H1 (cell line): Measurements from ENCODE around the gene NAE1. TPM values are rescaled to one million over a fixed set of nuclear protein-coding genes. Genes with fewer than 3 reads are reported as not detected.

Source experiments
- CREB1 ChIP-seq: IDR thresholded peaks from 2 replicates; pipeline ENCODE4 v1.6.1; 2012; ENCODE audit warnings: inconsistent platforms
- EGR1 ChIP-seq: IDR thresholded peaks from 2 replicates; pipeline ENCODE4 v1.6.1; 2011; ENCODE audit warnings: low read depth, low read length, borderline replicate concordance
- GABPA ChIP-seq: IDR thresholded peaks from 2 replicates; pipeline ENCODE4 v1.6.1; 2011; ENCODE audit warnings: mild to moderate bottlenecking, low read length, moderate library complexity, borderline replicate concordance; ENCODE audit not compliant: insufficient read depth
- RFX5 ChIP-seq: IDR thresholded peaks from 2 replicates; pipeline ENCODE4 v1.6.1; 2011; ENCODE audit warnings: low read depth, low read length, improper control_type of control experiment, borderline replicate concordance
- RXRA ChIP-seq: IDR thresholded peaks from 2 replicates; pipeline ENCODE4 v1.6.1; 2011; ENCODE audit warnings: low read depth, mild to moderate bottlenecking, low read length, moderate library complexity; ENCODE audit not compliant: insufficient read depth
- SP2 ChIP-seq: IDR thresholded peaks from 2 replicates; pipeline ENCODE4 v1.6.1; 2012; ENCODE audit warnings: mild to moderate bottlenecking, low read length, inconsistent platforms
- SRF ChIP-seq: IDR thresholded peaks from 2 replicates; pipeline ENCODE4 v1.6.1; 2011; ENCODE audit warnings: mild to moderate bottlenecking, low read depth, low read length, moderate library complexity
- YY1 ChIP-seq: IDR thresholded peaks from 2 replicates; pipeline ENCODE4 v1.6.1; 2011; ENCODE audit warnings: low read depth, mild to moderate bottlenecking, low read length
- polyA plus RNA-seq, 7 experiments: library from polyadenylated mRNA; depleted of rRNA in 3 of 7; stranded (reverse) in 5 of 7; unstranded in 2 of 7; fragments of >200 nt in 5 of 7; fragments of 200-250 nt in 2 of 7; gene quantifications; 1 replicate in 5 of 7; 2 replicates in 1 of 7; 4 replicates in 1 of 7; pipeline versions ENCODE4 v1.2.1 to v1.2.3, GENCODE V29; 2011 to 2013; ENCODE audit warnings: missing spikeins in 2 of 7, mixed read lengths in 2 of 7
- total RNA-seq: library from RNA; stranded (reverse); fragmentation: NEBNext Ultra II Directional; extraction: Animal tissue kit (Norgen Biotek cat#: 25700); gene quantifications from 2 replicates; pipeline ENCODE4 v1.2.1, GENCODE V29; 2021
- TF ChIP-seq, protein P1 (sequence below): IDR thresholded peaks from 2 replicates; pipeline ENCODE4 v1.6.1; 2011; ENCODE audit warnings: low read depth, mild to moderate bottlenecking, low read length; ENCODE audit not compliant: insufficient read depth

Gene NAE1
- total and polyA plus RNA-seq, 2 of the 8 experiments (the other 6 are each of a cell fraction or from before 2014, with no cell fraction given), result 66.6 to 155 TPM

DNA sequence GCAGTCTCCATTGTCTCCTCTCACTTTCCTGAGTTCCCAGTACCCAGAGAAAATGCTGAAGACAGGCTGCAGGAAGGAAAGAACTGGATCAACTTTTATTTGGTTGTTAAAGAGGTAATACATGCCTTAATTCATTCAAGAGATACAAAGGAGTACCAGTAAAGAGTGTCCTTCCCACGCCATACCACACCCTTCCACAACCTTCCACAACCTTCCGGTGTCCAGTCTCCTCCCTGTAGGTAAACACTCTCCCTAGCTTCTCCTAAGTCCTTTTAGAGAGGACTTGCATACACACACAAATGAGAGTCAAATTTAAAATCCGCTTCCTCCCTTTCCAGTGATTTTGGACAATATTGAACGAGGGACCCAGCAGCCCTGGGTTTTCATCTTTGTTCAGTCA is 10.6 kb upstream of the NAE1 start (continued):
- TF ChIP-seq CREB1 (no peak), EGR1 (no peak), GABPA (no peak), SP2 (no peak), SRF (no peak), RXRA (no peak), YY1 (no peak), RFX5 (no peak)
- TF ChIP-seq, protein P1, sequence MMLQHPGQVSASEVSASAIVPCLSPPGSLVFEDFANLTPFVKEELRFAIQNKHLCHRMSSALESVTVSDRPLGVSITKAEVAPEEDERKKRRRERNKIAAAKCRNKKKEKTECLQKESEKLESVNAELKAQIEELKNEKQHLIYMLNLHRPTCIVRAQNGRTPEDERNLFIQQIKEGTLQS, result no peak
- TF ChIP-seq, all 59 proteins: peak for 0
